Glutamatergic neuron (in vitro differentiated cells): ENCODE results near the gene PAX9. TPM values are rescaled to one million over a fixed set of nuclear protein-coding genes. Genes with fewer than 3 reads are reported as not detected.
A peak's percentile ranks its signal among the peaks of the same experiment; 100 is the strongest.

Experiments
- DNase-seq: peaks from one replicate; pipeline ENCODE4 v3.0.0; 2022
- H3K27ac Mint-ChIP-seq: one replicate; pipeline ENCODE4 v1.8.0; 2020; ENCODE audit warnings: mild to moderate bottlenecking, mixed read lengths, inconsistent platforms; ENCODE audit not compliant: unreplicated experiment
- H3K27me3 Mint-ChIP-seq: one replicate; pipeline ENCODE4 v1.8.0; 2020; ENCODE audit warnings: mild to moderate bottlenecking, moderate library complexity, mixed read lengths, inconsistent platforms; ENCODE audit not compliant: unreplicated experiment
- H3K36me3 Mint-ChIP-seq: one replicate; pipeline ENCODE4 v1.8.0; 2020; ENCODE audit warnings: mild to moderate bottlenecking, mixed read lengths, inconsistent platforms; ENCODE audit not compliant: unreplicated experiment
- H3K4me1 Mint-ChIP-seq: one replicate; pipeline ENCODE4 v1.8.0; 2020; ENCODE audit warnings: mild to moderate bottlenecking, low read depth, mixed read lengths, inconsistent platforms; ENCODE audit not compliant: unreplicated experiment
- H3K4me3 Mint-ChIP-seq: one replicate; pipeline ENCODE4 v1.8.0; 2020; ENCODE audit warnings: mild to moderate bottlenecking, mixed read lengths, inconsistent platforms; ENCODE audit not compliant: unreplicated experiment
- H3K9me3 Mint-ChIP-seq: one replicate; pipeline ENCODE4 v1.8.0; 2020; ENCODE audit warnings: mild to moderate bottlenecking, moderate library complexity, mixed read lengths, inconsistent platforms; ENCODE audit not compliant: unreplicated experiment
- CTCF ChIP-seq: fragments of 200-600 bp; sonication (generic); IDR thresholded peaks from one replicate; pipeline ENCODE4 v1.5.0; 2021; ENCODE audit not compliant: partially characterized antibody, unreplicated experiment
- total RNA-seq: library from RNA; stranded (reverse); fragmentation: NEBNext Ultra II Directional; extraction: Animal tissue kit (Norgen Biotek cat#: 25700); gene quantifications from one replicate; pipeline ENCODE4 v1.2.1, GENCODE V29; 2021; ENCODE audit not compliant: unreplicated experiment

PAX9 gene
- total RNA-seq, 1 donor from 2014 or later = not detected

- DNase-seq = no peak
- H3K9me3 Mint-ChIP-seq = peaks cover 8% of the 10 kb centered on the region
- H3K27me3 Mint-ChIP-seq = peaks cover 47% of the 10 kb centered on the region
- H3K4me1 Mint-ChIP-seq = peaks cover 9% of the 10 kb centered on the region
- H3K27ac Mint-ChIP-seq = no peak overlapping the region
- TF ChIP-seq CTCF = no peak
- no peak overlapping the region for H3K4me3 Mint-ChIP-seq
- no peaks in the 10 kb centered on the region for H3K36me3 Mint-ChIP-seq
Measured at GRCh38 chr14:36664322-36665193, 2.9 kb downstream of the PAX9 start.

- Mint-ChIP-seq H3K27me3 (peaks cover 34% of the 10 kb centered on the region), H3K27ac (no peak overlapping the region), H3K4me3 (peak overlapping the region; percentile 61), H3K36me3 (no peaks in the 10 kb centered on the region), H3K4me1 (peaks cover 9% of the 10 kb centered on the region), H3K9me3 (peaks cover 5% of the 10 kb centered on the region)
- no peak for DNase-seq
- no peak for TF ChIP-seq CTCF
Measured at GRCh38 chr14:36665887-36666415, 4.3 kb downstream of the PAX9 start.

- TF ChIP-seq CTCF = no peak
- Mint-ChIP-seq H3K36me3 (no peaks in the 10 kb centered on the region), H3K4me3 (peak overlapping the region; percentile 61), H3K27me3 (peaks cover 31% of the 10 kb centered on the region), H3K27ac (no peak overlapping the region), H3K9me3 (peaks cover 2% of the 10 kb centered on the region), H3K4me1 (peaks cover 4% of the 10 kb centered on the region)
- DNase-seq = no peak
Measured at GRCh38 chr14:36666416-36667206, 5.0 kb downstream of the PAX9 start.

- Mint-ChIP-seq H3K9me3 (peaks cover 2% of the 10 kb centered on the region), H3K27me3 (peaks cover 24% of the 10 kb centered on the region), H3K27ac (no peak overlapping the region), H3K36me3 (no peaks in the 10 kb centered on the region), H3K4me1 (peaks cover 4% of the 10 kb centered on the region), H3K4me3 (peak overlapping the region; percentile 58)
- no peak for DNase-seq
- no peak for TF ChIP-seq CTCF
Measured at GRCh38 chr14:36667679-36668078, 6.0 kb downstream of the PAX9 start.
